NOMO-1 (cell line): ENCODE results near the gene ACKR3.

Source experiments
- DNase-seq, 2 experiments: peaks; one replicate each; lab custom pipeline; 2025; ENCODE audit not compliant: unreplicated experiment in 2 of 2; lab: John Stamatoyannopoulos, UW

Gene ACKR3

GRCh38 chr2:236548179-236548921 lies 21.3 kb upstream of the ACKR3 start:
- no peak for DNase-seq

- DNase-seq: no peak
Observed at GRCh38 chr2:236549165-236549564, 20.5 kb upstream of the ACKR3 start.

GRCh38 chr2:236550290-236550689 lies 19.3 kb upstream of the ACKR3 start:
- DNase-seq: no peak

GRCh38 chr2:236550701-236551465 lies 18.7 kb upstream of the ACKR3 start:
- DNase-seq: no peak

GRCh38 chr2:236551471-236552211 lies 18.0 kb upstream of the ACKR3 start:
- DNase-seq: no peak

GRCh38 chr2:236552212-236552542 lies 17.4 kb upstream of the ACKR3 start:
- DNase-seq: no peak

GRCh38 chr2:236552581-236553363 lies 16.9 kb upstream of the ACKR3 start:
- DNase-seq: no peak

- DNase-seq: no peak
Observed at GRCh38 chr2:236553522-236553921, 16.1 kb upstream of the ACKR3 start.

GRCh38 chr2:236554629-236555282 lies 14.9 kb upstream of the ACKR3 start:
- DNase-seq: no peak

GRCh38 chr2:236555481-236555880 lies 14.1 kb upstream of the ACKR3 start:
- DNase-seq: no peak

GRCh38 chr2:236557306-236558030 lies 12.2 kb upstream of the ACKR3 start:
- no peak for DNase-seq

- no peak for DNase-seq
Observed at GRCh38 chr2:236558036-236558435, 11.6 kb upstream of the ACKR3 start.

- DNase-seq: no peak
Observed at GRCh38 chr2:236558993-236559978, 10.3 kb upstream of the ACKR3 start.

GRCh38 chr2:236561874-236562273 lies 7.8 kb upstream of the ACKR3 start:
- DNase-seq: no peak

- DNase-seq: no peak
Observed at GRCh38 chr2:236562434-236562833, 7.2 kb upstream of the ACKR3 start.

- no peak for DNase-seq
Observed at GRCh38 chr2:236563953-236564352, 5.7 kb upstream of the ACKR3 start.

GRCh38 chr2:236565212-236565611 lies 4.4 kb upstream of the ACKR3 start:
- DNase-seq: no peak

GRCh38 chr2:236565879-236566402 lies 3.7 kb upstream of the ACKR3 start:
- DNase-seq: no peak
